ENCODE results near the gene TBR1. TPM values are rescaled to one million over a fixed set of nuclear protein-coding genes. Genes with fewer than 3 reads are reported as not detected.

The TBR1 gene
- total and polyA plus RNA-seq, 2 donors (not counting 3 experiments of a cell fraction or from before 2014, with no cell fraction given), result 0.11 to 0.14 TPM

- Histone ChIP-seq H2AFZ (ENCODE audit: low read depth, low read length) (no peak overlapping the region), H3K4me1 (ENCODE audit: control insufficient read depth, extremely low read depth, insufficient read depth, low read length) (no peaks in the 10 kb centered on the region), H4K20me1 (replicated peaks; ENCODE audit: control insufficient read depth, extremely low read depth, insufficient read depth, low read length) (no peaks in the 10 kb centered on the region), H3K4me2 (ENCODE audit: insufficient read depth, low read length) (no peak overlapping the region), H3K4me3 (replicated peaks in 1 of 3; ENCODE audit: insufficient read depth in 1 of 3, low read depth in 1 of 3, low read length in 3 of 3) (no peak overlapping the region), H3K79me2 (ENCODE audit: control insufficient read depth, insufficient read depth, low read length) (no peaks in the 10 kb centered on the region), H3K27ac (ENCODE audit: insufficient read depth, low read depth, low read length) (no peak overlapping the region), H3K27me3 (ENCODE audit: control insufficient read depth in 2 of 2, insufficient read depth in 2 of 2, low read length in 2 of 2) (no peaks in the 10 kb centered on the region), H3K36me3 (ENCODE audit: control insufficient read depth in 2 of 2, extremely low read depth in 1 of 2, insufficient read depth in 2 of 2, low read length in 2 of 2) (peaks cover 6% of the 10 kb centered on the region in 2 experiments), H3K9me1 (replicated peaks; ENCODE audit: control insufficient read depth, extremely low read depth, insufficient read depth, low read length) (no peaks in the 10 kb centered on the region), H3K9ac (replicated peaks; ENCODE audit: extremely low read depth, insufficient read depth, low read length) (no peak overlapping the region), H3K9me3 (replicated peaks; ENCODE audit: control insufficient read depth, insufficient read depth, low read length) (no peaks in the 10 kb centered on the region)
- intact Hi-C loops (cut with micrococcal nuclease), result no loop called here
- FAIRE-seq (no peak), DNase-seq (ENCODE audit: low read depth, low spot score) (no peak)
- TF ChIP-seq FOS (IDR thresholded peaks at IDR 0.05; ENCODE audit: borderline replicate concordance, insufficient read depth, low read length) (no peak), POLR2A (IDR thresholded peaks at IDR 0.05; ENCODE audit: low read depth, low read length) (no peak)
- TF ChIP-seq, protein P1, sequence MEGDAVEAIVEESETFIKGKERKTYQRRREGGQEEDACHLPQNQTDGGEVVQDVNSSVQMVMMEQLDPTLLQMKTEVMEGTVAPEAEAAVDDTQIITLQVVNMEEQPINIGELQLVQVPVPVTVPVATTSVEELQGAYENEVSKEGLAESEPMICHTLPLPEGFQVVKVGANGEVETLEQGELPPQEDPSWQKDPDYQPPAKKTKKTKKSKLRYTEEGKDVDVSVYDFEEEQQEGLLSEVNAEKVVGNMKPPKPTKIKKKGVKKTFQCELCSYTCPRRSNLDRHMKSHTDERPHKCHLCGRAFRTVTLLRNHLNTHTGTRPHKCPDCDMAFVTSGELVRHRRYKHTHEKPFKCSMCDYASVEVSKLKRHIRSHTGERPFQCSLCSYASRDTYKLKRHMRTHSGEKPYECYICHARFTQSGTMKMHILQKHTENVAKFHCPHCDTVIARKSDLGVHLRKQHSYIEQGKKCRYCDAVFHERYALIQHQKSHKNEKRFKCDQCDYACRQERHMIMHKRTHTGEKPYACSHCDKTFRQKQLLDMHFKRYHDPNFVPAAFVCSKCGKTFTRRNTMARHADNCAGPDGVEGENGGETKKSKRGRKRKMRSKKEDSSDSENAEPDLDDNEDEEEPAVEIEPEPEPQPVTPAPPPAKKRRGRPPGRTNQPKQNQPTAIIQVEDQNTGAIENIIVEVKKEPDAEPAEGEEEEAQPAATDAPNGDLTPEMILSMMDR (IDR thresholded peaks at IDR 0.05; ENCODE audit: extremely low read depth in 1 of 2, insufficient read depth in 1 of 2, low read depth in 1 of 2, low read length in 2 of 2), result no peak
- dilution Hi-C loops (cut with MboI; ENCODE audit: extremely low pct_ligation_motif_present, low sequenced_read_pairs), result no loop called here
- ChIA-PET CTCF (no interaction called here), POLR2A (no interaction called here)
- BruUV-seq (replicated peaks), result no TSS peak
Measured at GRCh38 chr2:161391737-161392506, 24.2 kb upstream of the TBR1 start.

- ChIA-PET CTCF (interaction anchor here (1.7 kb wide), 1 partner anchor 10 kb away, joined by 5 read pairs; no protein-coding TSS in a partner anchor), POLR2A (no interaction called here)
- dilution Hi-C loops (cut with MboI; ENCODE audit: extremely low pct_ligation_motif_present, low sequenced_read_pairs), result no loop called here
- Histone ChIP-seq H3K4me3 (replicated peaks in 1 of 3; ENCODE audit: insufficient read depth in 1 of 3, low read depth in 1 of 3, low read length in 3 of 3) (no peak overlapping the region), H2AFZ (ENCODE audit: low read depth, low read length) (no peak overlapping the region), H4K20me1 (replicated peaks; ENCODE audit: control insufficient read depth, extremely low read depth, insufficient read depth, low read length) (no peaks in the 10 kb centered on the region), H3K9me1 (replicated peaks; ENCODE audit: control insufficient read depth, extremely low read depth, insufficient read depth, low read length) (no peaks in the 10 kb centered on the region), H3K27me3 (ENCODE audit: control insufficient read depth in 2 of 2, insufficient read depth in 2 of 2, low read length in 2 of 2) (no peaks in the 10 kb centered on the region), H3K79me2 (ENCODE audit: control insufficient read depth, insufficient read depth, low read length) (no peaks in the 10 kb centered on the region), H3K9me3 (replicated peaks; ENCODE audit: control insufficient read depth, insufficient read depth, low read length) (no peaks in the 10 kb centered on the region), H3K27ac (ENCODE audit: insufficient read depth, low read depth, low read length) (no peak overlapping the region), H3K4me2 (ENCODE audit: insufficient read depth, low read length) (peak overlapping the region; percentile 32), H3K4me1 (ENCODE audit: control insufficient read depth, extremely low read depth, insufficient read depth, low read length) (peaks cover 5% of the 10 kb centered on the region), H3K36me3 (ENCODE audit: control insufficient read depth in 2 of 2, extremely low read depth in 1 of 2, insufficient read depth in 2 of 2, low read length in 2 of 2) (peaks cover 6 to 12% of the 10 kb centered on the region in 2 experiments), H3K9ac (replicated peaks; ENCODE audit: extremely low read depth, insufficient read depth, low read length) (no peak overlapping the region)
- intact Hi-C loops (cut with micrococcal nuclease), result no loop called here
- TF ChIP-seq POLR2AphosphoS5 (IDR thresholded peaks at IDR 0.05; ENCODE audit: insufficient read depth, low read depth, low read length) (no peak), POLR2A (IDR thresholded peaks at IDR 0.05; ENCODE audit: low read depth, low read length) (no peak), MYC (IDR thresholded peaks at IDR 0.05; ENCODE audit: low read depth, low read length) (no peak), FOS (IDR thresholded peaks at IDR 0.05; ENCODE audit: borderline replicate concordance, insufficient read depth, low read length) (peak; percentile 45)
- TF ChIP-seq, protein P2, sequence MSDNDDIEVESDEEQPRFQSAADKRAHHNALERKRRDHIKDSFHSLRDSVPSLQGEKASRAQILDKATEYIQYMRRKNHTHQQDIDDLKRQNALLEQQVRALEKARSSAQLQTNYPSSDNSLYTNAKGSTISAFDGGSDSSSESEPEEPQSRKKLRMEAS (IDR thresholded peaks at IDR 0.05; ENCODE audit: insufficient read depth, insufficient read length), result no peak
- DNase-seq (ENCODE audit: low read depth, low spot score), result no peak
- FAIRE-seq, result no peak
- BruUV-seq (replicated peaks), result no TSS peak
Measured at GRCh38 chr2:161400076-161400475, 16.0 kb upstream of the TBR1 start.

All from endothelial cell of umbilical vein (primary cell).